HG02763 (cell line): ENCODE data around the gene IL5RA.

Experiments
- ATAC-seq: cut with Tn5 transposase; IDR thresholded peaks from one replicate; pipeline ENCODE4 v1.9.1; 2021; ENCODE audit warnings: mild to moderate bottlenecking, moderate library complexity; ENCODE audit not compliant: unreplicated experiment

IL5RA gene

DNA sequence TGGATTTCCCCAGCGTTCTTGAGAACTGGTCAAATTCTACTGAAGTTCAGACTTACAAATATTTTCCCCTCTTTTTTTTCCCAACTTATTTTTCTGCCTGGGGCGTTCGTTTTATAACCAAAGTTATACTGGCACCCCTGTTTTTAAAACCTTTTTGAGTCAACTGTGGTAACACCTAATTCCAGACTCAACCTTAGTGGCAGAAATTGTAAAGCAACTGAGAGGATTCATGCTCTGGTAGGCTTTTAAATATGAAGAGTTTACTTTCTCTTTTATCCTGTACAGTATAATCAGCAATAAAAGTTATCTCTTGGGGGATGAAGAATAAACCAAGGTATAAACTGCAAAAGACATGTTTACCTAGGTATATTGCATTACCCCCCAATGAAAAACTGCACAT is 2.3 kb downstream of the IL5RA start:
- ATAC-seq = no peak

DNA sequence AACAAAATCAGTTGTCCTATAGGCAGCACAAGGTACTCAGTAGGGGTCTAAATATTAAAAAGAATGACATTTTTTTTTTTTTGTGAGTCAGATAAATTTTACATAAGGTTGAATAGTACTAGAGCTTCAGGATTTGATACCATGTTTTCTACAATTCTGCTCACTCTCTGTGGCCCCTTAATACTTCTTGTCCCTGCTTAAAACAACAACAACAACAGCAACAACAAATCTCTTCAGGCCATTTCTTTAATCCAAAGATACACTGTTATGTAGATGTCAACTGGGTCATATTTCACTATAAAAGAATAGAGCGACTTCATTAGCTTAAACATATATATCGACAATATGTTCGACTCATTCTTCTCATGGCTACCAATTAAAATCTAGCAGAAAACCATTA is 3.0 kb downstream of the IL5RA start:
- ATAC-seq = no peak

DNA sequence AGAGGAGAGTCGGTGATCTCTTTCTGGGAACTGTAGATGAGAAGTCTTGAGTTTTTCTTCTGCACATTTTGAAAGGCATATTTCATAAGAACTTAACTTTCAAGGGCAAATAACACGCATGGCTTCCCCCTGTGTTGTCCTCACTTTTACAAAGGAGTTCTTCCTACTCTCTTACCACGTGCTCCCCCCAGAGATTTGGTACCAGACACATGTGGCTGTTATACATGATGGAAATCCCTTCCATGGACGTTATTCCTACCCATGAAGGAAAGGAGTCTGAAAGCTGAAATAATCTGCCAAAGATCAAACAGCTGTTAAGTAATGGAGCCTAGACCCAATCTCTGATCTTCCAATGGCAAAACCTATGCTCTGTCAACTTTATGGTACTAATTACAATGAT is 4.4 kb downstream of the IL5RA start:
- no peak for ATAC-seq

DNA sequence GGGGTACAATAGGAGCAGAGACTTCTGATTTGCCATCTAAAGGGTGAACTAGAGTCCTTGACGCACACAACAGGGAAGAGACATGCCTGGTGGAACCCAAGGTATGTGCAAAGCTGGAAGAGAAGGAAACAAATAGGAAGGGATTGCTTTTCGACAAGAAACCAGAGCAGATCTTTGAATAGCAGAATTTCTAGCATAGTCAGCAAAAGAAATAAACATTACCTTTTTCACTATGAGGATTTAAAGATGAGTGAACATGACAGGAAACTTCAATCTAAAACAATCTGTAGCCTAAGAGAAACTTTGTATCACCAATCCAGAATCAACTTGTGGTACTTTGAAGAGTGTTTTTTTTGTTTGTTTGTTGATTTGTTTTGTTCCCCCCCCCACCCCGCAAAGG is 4.9 kb downstream of the IL5RA start:
- ATAC-seq = no peak

DNA sequence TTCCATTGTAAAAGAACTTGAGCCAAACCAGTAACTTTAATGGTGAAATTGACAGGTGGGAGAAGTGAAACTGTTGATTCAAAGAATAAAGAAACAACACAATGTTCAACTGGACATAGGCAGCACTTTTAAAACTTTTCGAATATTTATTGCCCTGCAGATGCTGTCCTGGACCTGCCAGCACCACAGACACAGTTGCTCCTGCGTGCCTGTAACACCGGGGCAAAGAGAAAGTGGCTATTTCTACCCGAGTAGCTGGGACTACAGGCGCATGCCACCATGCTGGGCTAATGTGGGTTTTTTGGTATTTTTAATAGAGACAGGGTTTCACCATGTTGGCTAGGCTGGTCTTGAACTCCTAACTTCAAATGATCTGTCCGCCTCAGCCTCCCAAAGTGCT is 7.4 kb downstream of the IL5RA start:
- ATAC-seq = no peak

DNA sequence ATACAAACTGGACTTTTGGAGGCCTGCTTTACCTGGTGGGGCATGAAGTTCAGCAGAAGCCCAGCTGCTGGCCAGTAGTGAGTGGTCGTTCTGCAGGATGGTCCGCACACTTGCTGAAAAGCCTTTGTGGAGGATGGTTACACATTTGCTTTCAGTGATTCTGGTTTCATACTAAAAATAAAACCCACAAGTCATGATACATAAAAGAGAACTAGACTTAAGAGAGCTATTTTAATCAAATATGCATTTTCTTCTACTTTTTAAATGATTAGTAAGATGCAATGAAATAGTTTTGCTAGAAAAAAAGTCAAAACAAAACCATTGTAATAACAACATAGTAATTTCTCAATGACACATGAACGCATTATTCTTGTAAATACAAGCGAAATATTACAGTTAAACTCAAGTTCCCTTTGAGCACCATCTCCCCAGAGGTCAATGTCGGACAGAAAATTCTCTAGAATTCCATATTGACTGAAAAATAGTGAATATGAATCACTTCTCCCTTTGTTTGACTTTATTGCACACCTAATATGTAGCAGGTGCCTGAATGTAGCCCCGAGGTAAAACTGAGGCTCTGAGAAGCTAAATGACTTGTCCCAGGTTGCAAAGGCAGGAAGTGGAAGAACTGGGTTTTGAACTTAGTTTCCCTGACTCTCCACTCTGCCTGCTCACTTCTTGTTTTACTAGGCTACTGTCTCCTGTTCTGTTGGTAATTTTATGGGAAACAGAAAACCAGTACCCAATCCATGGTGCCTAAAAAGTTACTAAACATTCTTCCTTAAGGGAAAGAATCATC is 8.3 kb downstream of the IL5RA start:
- ATAC-seq = no peak

DNA sequence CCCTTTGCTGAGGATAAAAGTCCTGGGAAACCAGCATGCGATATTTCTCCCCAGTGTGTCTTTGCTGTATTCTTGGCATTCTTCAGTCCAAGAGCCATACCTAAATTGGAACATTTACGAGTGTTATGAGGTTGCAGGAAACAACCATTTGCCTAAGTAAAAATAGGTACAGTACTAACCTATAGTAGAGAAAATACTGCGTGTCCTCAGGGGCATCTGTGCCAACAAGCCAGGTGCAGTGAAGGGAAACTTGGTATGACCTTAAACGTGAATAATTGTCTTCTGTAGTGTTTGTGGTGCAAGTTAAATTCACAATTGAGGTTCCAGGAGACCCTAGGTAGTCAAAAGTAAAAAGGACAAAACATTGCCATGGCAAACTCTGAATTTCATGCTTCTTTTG is 12.2 kb downstream of the IL5RA start:
- no peak for ATAC-seq

DNA sequence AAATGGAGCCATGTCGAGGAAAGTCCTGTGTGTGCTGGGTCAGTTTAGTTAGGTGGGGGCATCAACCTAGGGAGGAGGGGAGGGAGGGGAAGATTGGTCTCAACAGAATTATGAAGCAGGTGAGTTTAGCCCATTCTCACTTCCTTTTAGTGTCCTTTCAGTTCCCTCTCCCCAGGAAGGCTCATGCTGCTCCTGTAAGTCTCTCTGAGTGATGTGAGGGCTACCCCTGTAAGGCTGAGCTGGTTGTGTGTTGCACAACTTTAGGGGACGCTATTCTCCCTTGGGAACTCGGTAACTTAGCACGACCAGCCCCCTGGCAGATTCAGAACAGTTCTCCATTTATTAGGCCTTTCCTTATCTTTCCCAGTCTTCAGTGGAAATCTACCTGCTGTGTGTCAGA is 21.2 kb downstream of the IL5RA start:
- peak; percentile 99 for ATAC-seq

DNA sequence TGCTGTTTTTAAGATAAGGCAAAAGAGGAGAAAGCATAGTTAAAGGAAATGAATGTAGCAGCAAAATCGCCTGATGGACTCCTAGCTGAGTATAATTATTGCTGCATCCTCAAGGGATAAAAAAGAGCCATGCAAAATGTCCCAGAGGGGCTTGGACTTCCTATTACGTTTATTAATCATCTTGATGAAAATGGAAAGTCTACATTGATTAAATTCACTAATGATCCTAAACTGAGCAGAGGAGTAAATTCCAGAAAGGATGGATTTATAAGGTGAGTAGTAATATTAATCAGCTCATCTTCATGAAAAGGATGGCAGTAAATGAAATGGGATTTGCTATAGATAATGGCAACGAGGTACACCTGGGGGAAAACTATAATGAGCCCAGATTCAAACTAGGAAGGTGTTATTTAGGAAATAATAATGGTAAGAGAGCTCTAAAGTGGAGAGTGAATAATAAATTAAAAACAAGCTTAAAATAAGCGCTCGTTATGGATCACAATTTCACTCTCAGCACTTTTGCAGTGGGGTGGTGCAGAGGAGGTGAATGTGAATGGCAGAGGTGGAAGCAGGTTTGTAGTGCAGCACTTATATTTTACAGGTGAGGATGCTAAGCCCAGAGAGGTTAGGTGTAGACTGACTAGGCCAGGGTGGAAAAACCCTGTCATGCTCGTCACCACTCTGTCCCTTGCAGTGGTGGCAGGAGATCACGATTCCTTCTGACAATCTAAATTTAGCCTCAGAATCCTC is 22.3 kb downstream of the IL5RA start:
- ATAC-seq = no peak

DNA sequence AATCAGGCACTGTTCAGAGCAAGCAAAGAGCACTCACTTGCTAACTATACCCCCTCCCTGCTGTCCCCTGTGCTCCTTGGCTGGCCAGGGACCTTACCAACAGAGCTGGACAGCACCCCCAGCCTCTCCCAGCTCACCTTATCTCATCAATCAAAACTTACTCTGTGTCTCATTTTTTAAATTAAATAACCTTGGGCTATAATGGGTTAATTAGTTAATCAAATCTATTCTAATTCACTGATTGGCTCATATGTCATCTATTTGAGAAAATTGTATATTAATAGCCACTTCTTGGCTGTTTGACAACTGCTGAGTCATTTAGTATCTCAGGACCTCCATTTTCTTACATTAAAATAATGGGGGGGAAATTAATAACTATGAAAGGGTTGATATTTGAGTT is 22.9 kb downstream of the IL5RA start:
- no peak for ATAC-seq

DNA sequence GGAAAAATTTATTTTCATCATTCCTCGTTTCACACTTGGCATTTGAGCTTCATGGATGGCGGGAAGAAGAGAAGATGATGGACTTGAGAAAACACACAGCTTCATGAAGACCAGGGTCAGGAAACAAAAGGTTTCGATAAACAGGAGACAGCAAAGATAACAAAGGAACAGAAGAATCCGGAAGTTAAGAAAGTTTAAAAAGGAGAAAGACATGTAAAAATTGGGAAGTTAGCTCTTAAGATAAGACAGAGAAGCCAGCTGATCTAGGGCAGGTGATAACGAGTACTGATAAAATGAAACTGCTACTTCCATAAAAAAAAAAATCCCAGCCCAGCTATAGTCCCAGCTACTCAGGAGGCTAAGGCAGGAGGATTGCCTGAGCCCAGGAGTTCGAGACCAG is 23.9 kb downstream of the IL5RA start:
- no peak for ATAC-seq

DNA sequence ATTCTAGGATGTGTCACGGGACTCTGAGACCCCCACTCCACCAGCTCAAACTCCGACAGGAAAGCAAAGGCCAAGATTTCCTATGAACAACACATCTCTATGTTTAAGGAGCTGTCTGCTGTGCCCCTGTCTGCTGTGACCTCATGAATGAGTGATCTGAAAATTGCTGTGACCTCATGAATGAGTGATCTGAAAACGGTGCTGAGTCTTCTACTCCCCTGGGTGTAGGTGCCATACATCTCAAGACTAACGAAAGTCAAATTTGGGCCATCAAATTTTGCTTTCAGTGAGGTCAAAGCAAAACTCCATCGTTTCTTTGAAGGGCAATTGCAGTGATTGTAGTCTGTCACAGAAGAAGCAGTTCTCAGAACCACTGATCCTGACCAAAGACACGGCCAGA is 24.4 kb downstream of the IL5RA start:
- no peak for ATAC-seq

DNA sequence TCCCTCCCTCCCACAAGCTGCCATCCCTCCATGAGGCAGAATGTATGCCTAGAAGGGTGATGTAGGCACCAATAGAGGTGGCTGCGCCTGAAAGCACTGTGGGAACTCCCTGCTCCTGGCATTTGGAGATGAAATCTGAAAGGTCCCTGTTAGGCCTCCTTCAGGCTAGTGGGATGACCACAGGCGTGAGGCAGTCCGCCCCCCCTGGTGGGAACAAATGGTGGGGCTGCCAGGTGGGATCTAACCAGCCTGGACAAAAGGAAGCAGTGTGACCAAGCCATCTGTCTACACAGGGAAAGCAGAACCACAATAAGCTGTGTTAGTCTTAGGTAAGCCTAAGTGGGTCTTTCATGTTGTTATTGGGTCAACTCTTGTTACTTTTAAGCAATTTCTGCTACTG is 25.3 kb downstream of the IL5RA start:
- no peak for ATAC-seq

DNA sequence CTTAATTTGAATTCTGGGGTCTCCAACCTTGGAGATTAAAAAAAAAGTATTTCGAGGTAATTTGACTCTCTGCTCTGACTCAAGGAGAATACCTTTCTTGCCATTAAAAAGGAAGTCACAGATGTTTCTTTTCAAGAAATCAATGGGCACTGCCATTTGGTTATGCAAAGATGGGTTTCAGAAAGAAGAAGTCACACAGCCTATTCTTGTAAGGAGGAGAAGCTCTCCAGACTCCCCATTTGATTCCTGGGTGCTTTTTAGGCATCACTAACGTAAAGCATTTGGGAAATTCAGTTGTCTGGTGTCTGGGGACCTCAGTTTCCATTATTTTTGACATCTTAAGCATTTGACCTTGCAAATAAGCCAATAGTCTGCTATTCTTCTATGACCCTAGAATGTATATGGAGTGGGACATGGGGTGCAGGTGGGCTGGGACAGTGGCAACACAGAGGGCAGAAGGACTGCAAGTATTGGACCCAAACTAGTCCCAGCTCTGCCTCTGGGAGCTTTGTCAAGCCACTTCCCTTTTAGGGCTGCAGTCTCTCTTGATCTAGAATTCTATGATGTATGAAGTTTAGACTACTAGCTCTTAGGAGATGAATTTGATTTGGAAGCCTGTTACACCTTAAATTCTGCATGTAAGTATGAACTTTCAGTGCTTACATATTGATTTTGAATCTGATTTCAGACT is 27.8 kb downstream of the IL5RA start:
- ATAC-seq = peak; percentile 88

DNA sequence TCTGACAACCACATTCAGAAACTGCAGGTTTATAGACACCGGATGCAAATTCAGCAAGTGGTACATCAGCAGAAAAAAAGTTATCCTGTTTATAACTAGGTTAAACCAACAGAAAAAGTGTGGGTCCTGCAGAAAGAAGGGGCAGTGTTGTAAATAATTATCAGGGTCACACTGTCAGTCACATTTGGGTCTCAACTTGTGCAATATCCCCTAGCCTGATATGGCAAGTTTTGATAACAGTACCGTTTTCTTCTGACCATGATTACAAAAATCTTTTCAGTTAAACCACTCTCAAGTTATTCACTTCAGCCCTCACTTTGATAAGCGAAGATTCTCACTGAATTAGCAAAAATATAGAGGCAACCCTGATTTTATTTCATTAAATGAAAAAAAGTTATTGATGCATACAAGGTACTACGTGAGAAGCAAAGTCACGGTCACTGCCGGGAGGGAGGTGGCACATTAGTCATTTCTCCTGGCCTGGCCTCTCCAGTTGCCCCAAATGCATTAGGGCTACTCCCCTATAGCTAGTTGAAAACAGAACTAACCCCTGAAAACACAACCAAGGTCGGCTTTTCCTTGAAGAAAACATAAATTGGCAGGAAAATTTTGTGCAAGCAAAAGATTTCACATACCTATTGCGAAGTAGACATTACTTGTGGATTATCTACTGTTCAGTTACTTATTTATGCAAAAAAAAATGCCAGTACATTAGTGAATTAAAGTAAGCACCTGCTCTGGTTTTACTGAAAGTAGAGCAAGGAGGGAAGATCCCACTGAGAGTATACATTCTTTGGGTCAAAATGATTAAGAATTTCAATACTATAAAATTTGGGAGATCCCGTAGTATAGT is 28.6 kb downstream of the IL5RA start:
- peak; percentile 50 for ATAC-seq

DNA sequence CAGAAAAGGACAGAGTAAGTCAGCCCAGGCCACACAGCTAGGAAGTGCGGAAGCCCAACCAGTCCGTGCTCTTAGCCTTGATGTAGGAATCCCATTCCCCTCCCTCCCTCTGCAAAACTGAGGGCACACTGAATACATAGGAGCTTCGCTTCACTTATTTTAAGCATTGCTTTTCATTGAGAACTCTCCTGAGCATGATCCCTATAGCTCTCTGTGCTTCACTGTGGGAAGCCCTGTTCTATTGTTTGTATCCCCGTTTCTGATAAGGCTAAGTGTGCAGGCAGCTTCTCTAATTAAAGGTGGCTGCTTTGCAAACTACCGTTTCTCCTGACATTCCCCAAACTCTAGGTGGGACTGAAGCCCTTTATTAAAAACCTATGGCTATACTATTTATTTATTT is 29.9 kb downstream of the IL5RA start:
- no peak for ATAC-seq

DNA sequence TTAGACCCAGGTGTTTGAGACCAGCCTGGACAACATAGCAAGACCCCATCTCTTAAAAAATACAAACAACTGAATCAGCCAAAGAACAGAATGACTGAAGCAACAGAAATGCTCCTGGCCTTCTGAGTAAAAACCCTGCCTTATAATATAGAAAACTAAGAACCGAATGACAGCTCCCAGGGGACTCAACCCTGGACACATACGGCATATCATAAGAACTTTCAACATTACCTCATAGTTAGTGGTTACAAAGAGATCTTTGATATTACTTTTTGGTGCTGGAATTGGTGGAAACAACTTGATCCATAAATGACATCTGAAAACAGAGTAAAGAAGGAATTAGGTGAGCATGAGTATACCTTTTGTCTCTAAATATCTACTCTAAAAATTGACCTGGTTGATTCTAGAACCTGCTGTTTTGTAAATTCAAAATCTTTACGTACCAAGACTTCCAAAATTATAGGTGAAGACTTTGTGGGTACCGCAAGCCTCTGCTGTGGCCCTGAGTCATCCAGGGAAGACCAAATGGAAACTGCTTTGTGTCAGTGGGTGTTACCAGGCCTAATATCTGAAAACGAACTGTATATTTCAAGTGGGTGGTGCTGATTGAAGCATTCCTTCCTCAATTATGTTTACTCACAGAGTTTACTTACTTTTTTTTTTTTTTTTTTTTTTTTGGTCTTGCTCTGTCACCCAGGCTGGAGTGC is 35.5 kb downstream of the IL5RA start:
- peak; percentile 45 for ATAC-seq

DNA sequence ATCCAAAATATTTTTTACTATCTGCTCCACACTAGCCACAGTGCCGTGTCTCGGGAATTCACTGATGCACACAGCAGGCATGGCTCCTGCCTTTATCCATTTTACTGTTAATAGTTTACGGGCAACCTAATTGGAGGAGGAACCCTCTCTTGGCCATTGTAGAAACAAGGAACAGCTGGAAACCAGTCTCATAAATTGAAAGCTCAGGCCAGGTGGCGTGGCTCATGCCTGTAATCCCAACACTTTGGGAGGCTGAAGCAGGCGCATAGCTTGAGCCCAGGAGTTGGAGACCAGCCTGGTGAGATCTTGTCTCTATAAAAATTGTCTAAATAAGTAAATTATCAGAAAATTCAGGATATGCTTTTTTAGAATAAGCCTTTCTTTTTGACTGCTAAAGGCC is 39.0 kb downstream of the IL5RA start:
- no peak for ATAC-seq

DNA sequence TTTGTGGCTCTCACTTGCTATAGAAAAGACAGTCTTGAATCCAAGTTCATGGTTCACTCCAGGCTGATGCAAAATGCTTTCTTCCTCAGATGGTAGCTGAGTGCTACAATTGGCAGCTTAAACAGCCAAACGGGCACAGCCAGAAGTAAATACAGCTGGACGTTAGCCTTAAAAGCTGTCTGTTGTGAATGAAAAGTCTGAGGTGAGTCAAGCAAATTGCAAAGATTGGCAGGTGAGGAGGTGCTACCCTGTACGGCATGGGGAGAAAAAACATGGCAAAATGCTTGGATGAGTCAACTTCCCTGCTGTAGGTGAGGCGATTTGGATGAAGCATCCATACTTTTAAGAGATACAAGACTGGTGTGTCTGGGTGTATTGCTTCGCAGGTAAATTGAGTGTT is 40.5 kb downstream of the IL5RA start:
- ATAC-seq = no peak

DNA sequence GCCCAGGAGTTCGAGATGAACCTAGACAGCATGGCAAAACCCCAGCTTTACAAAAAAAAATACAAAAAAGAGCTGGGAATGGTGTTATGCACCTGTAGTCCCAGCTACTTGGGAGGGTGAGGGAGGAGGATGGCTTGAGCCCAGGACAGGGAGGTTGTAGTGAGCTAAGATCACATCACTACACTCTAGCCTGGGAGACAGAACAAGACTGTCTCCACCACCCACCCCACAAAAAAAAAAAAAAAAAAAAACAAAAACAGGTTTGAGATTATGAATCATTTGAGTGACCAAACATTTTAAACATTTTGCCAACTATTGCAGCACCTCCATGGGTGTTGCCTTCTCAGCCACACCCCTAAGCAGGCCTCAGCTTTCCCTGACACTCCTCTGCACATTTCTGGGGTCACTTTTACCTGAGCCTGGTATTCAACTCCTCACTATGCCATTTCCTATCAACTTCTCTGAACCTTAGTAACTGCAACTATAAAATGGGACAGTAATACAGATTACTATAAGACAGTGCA is 41.8 kb downstream of the IL5RA start:
- no peak for ATAC-seq
